HepG2 (cell line): ENCODE results near the gene ARCN1. TPM values are rescaled to one million over a fixed set of nuclear protein-coding genes. Genes with fewer than 3 reads are reported as not detected.

Experiments
- ARID4A ChIP-seq: sonication (generic); formaldehyde crosslinking; IDR thresholded peaks from 2 replicates; pipeline ENCODE4 v1.5.0; 2020; ENCODE audit warnings: mild to moderate bottlenecking, missing genetic modification reagents, borderline replicate concordance
- CEBPG ChIP-seq: IDR thresholded peaks from 2 replicates; pipeline ENCODE4 v1.6.1; 2016
- FOSL1 ChIP-seq: sonication (generic); formaldehyde crosslinking; IDR thresholded peaks from 2 replicates; pipeline ENCODE4 v1.9.0; 2021; ENCODE audit warnings: missing genetic modification reagents, borderline replicate concordance
- FOXM1 ChIP-seq: sonication (generic); formaldehyde crosslinking; IDR thresholded peaks from 2 replicates; pipeline ENCODE4 v1.5.0; 2020; ENCODE audit warnings: missing genetic modification reagents
- FOXO1 ChIP-seq: sonication (generic); formaldehyde crosslinking; IDR thresholded peaks from 2 replicates; pipeline ENCODE4 v1.4.0; 2020; ENCODE audit warnings: missing genetic modification reagents
- GATAD2A ChIP-seq: IDR thresholded peaks from 2 replicates; pipeline ENCODE4 v1.6.1; 2016
- MXD1 ChIP-seq: sonication (generic); formaldehyde crosslinking; IDR thresholded peaks from 2 replicates; pipeline ENCODE4 v1.4.0; 2020; ENCODE audit warnings: mild to moderate bottlenecking, missing genetic modification reagents
- PATZ1 ChIP-seq: sonication (generic); formaldehyde crosslinking; IDR thresholded peaks from 2 replicates; pipeline ENCODE4 v1.4.0; 2020; ENCODE audit warnings: missing genetic modification reagents
- PHB2 ChIP-seq: fragments of 450-650 bp; IDR thresholded peaks from 2 replicates; pipeline ENCODE4 v1.6.1; 2018; ENCODE audit not compliant: partially characterized antibody
- PHF21A ChIP-seq: sonication (generic); formaldehyde crosslinking; IDR thresholded peaks from 2 replicates; pipeline ENCODE4 v1.5.0; 2020; ENCODE audit warnings: mild to moderate bottlenecking, missing genetic modification reagents
- PRMT3 ChIP-seq: sonication (generic); formaldehyde crosslinking; IDR thresholded peaks from 2 replicates; pipeline ENCODE4 v1.8.1; 2022; ENCODE audit warnings: low read depth, mild to moderate bottlenecking, moderate library complexity, missing genetic modification reagents, borderline replicate concordance
- SMARCE1 ChIP-seq: fragments of 450-650 bp; IDR thresholded peaks from 2 replicates; pipeline ENCODE4 v1.6.1; 2017; ENCODE audit warnings: borderline replicate concordance
- STAT5B ChIP-seq: sonication (generic); formaldehyde crosslinking; IDR thresholded peaks from 2 replicates; pipeline ENCODE4 v1.4.0; 2020; ENCODE audit warnings: missing genetic modification reagents
- ZBTB42 ChIP-seq: sonication (generic); formaldehyde crosslinking; IDR thresholded peaks from 2 replicates; pipeline ENCODE4 v1.5.0; 2020; ENCODE audit warnings: mild to moderate bottlenecking, missing genetic modification reagents
- ZIK1 ChIP-seq: sonication (generic); formaldehyde crosslinking; IDR thresholded peaks from 2 replicates; pipeline ENCODE4 v1.5.0; 2020; ENCODE audit warnings: mild to moderate bottlenecking, low read depth, missing genetic modification reagents, borderline replicate concordance
- ZNF281 ChIP-seq: sonication (generic); formaldehyde crosslinking; IDR thresholded peaks from 2 replicates; pipeline ENCODE4 v1.4.0; 2020; ENCODE audit warnings: missing genetic modification reagents, borderline replicate concordance
- ZNF772 ChIP-seq: sonication (generic); formaldehyde crosslinking; IDR thresholded peaks from 2 replicates; pipeline ENCODE4 v1.5.0; 2020; ENCODE audit warnings: mild to moderate bottlenecking, missing genetic modification reagents
- ZNF780A ChIP-seq: sonication (generic); formaldehyde crosslinking; IDR thresholded peaks from 2 replicates; pipeline ENCODE4 v1.8.0; 2022; ENCODE audit warnings: mild to moderate bottlenecking, missing genetic modification reagents, moderate library complexity
- polyA plus RNA-seq, 8 experiments: library from polyadenylated mRNA; depleted of rRNA in 3 of 8; stranded (reverse) in 7 of 8; unstranded in 1 of 8; fragments of >200 nt; fragmentation: Illumina TruSeq in 4 of 8; extraction: Trizol in 4 of 8; gene quantifications; 2 replicates each; pipeline versions ENCODE4 v1.2.1 to v1.2.3, GENCODE V29; 2011 to 2016; ENCODE audit warnings: low read depth in 4 of 8, missing spikeins in 1 of 8, mixed read lengths in 1 of 8; ENCODE audit not compliant: insufficient read depth in 1 of 8
- total RNA-seq, 5 experiments: library from RNA; depleted of rRNA; stranded (reverse); fragments of >200 nt; fragmentation: Illumina TruSeq; extraction: Trizol; gene quantifications; 2 replicates each; pipeline ENCODE4 v1.2.3, GENCODE V29; 2016; ENCODE audit warnings: low read depth in 1 of 5

Gene ARCN1
- total and polyA plus RNA-seq, 2 of the 13 experiments (the other 11 are each of a cell fraction or from before 2014, with no cell fraction given), result 148 to 200 TPM

GRCh38 chr11:118605116-118605867 is 33.1 kb downstream of the ARCN1 start (continued):
- no peak for TF ChIP-seq SMARCE1
- 0 out of 2 replicates have a peak, but pooled peaks have one; percentile 6 for TF ChIP-seq ARID4A (CRISPR knock-in tag)
- no peak for TF ChIP-seq PRMT3 (CRISPR knock-in tag)
- peak; percentile 95 for TF ChIP-seq CEBPG (CRISPR knock-in tag)
- TF ChIP-seq STAT5B (CRISPR knock-in tag), result no peak
- TF ChIP-seq PHF21A (CRISPR knock-in tag), result peak; percentile 44; the same call in 1 of the 2 replicates
- TF ChIP-seq GATAD2A (CRISPR knock-in tag), result 0 out of 2 replicates have a peak, but pooled peaks have one; percentile 11
- peak; percentile 43 for TF ChIP-seq PATZ1 (CRISPR knock-in tag)
- 0 out of 2 replicates have a peak, but pooled peaks have one; percentile 26 for TF ChIP-seq ZNF772 (CRISPR knock-in tag)
- no peak for TF ChIP-seq ZNF780A (CRISPR knock-in tag)
- peak; percentile 49; the same call in 1 of the 2 replicates for TF ChIP-seq ZNF281 (CRISPR knock-in tag)
- no peak for TF ChIP-seq MXD1 (CRISPR knock-in tag)
- TF ChIP-seq ZIK1 (CRISPR knock-in tag), result no peak
- TF ChIP-seq FOXM1 (CRISPR knock-in tag), result no peak
- no peak for TF ChIP-seq FOXO1 (CRISPR knock-in tag)
- no peak for TF ChIP-seq PHB2
- peak; percentile 92 for TF ChIP-seq ZBTB42 (CRISPR knock-in tag)
- TF ChIP-seq FOSL1 (CRISPR knock-in tag), result no peak
